Inferior parietal cortex (tissue), 1 donor: ENCODE measurements around the gene HSH2D.
"Not testable (repeated sequence)": the region's sequence is repeated elsewhere in the genome, so short reads cannot be mapped to it uniquely, and the experiment has no call there.

ENCODE experiments used
- DNase-seq: peaks from one replicate; pipeline ENCODE4 v3.0.0-alpha.2; 2016; ENCODE audit errors: extremely low spot score

Gene HSH2D

GRCh38 chr19:16143399-16144215 lies at the start of gene HSH2D:
TSS of gene HSH2D (plus strand) at chr19:16143685. CDS start at chr19:16148751, 5,066 bp downstream.
- no peak for DNase-seq

- no peak for DNase-seq
Measured at GRCh38 chr19:16094360-16095070, 49.0 kb upstream of the HSH2D start.

GRCh38 chr19:16095071-16095571 lies 48.4 kb upstream of the HSH2D start:
- no peak for DNase-seq

GRCh38 chr19:16096280-16096855 lies 47.1 kb upstream of the HSH2D start:
- DNase-seq, result no peak

GRCh38 chr19:16098416-16098768 lies 45.1 kb upstream of the HSH2D start:
- no peak for DNase-seq

- no peak for DNase-seq
Measured at GRCh38 chr19:16098821-16099220, 44.7 kb upstream of the HSH2D start.

- DNase-seq, result not testable (repeated sequence)
Measured at GRCh38 chr19:16099314-16099965, 44.0 kb upstream of the HSH2D start.

GRCh38 chr19:16100524-16100923 lies 43.0 kb upstream of the HSH2D start:
- no peak for DNase-seq

GRCh38 chr19:16104722-16105121 lies 38.8 kb upstream of the HSH2D start:
- no peak for DNase-seq

GRCh38 chr19:16106121-16106520 lies 37.4 kb upstream of the HSH2D start:
- DNase-seq, result no peak

GRCh38 chr19:16111160-16111908 lies 32.2 kb upstream of the HSH2D start, which contains the start of gene RAB8A:
TSS of gene RAB8A (plus strand) at chr19:16111889. CDS start at chr19:16111902, 13 bp downstream.
- peak; percentile 97 for DNase-seq

- DNase-seq, result no peak
Measured at GRCh38 chr19:16111909-16112752, 31.4 kb upstream of the HSH2D start.

- DNase-seq, result no peak
Measured at GRCh38 chr19:16112778-16113177, 30.7 kb upstream of the HSH2D start.

GRCh38 chr19:16113727-16114126 lies 29.8 kb upstream of the HSH2D start:
- DNase-seq, result no peak

GRCh38 chr19:16115301-16116039 lies 28.0 kb upstream of the HSH2D start:
- DNase-seq, result no peak

- DNase-seq, result no peak
Measured at GRCh38 chr19:16116067-16116466, 27.4 kb upstream of the HSH2D start.

GRCh38 chr19:16117594-16118033 lies 25.9 kb upstream of the HSH2D start:
- no peak for DNase-seq

GRCh38 chr19:16118489-16119033 lies 24.9 kb upstream of the HSH2D start:
- no peak for DNase-seq
